ENCODE measurements around the gene MTUS2.

- TF ChIP-seq, protein P1, sequence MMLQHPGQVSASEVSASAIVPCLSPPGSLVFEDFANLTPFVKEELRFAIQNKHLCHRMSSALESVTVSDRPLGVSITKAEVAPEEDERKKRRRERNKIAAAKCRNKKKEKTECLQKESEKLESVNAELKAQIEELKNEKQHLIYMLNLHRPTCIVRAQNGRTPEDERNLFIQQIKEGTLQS (IDR thresholded peaks at IDR 0.05): no peak
- TF ChIP-seq, protein P2, sequence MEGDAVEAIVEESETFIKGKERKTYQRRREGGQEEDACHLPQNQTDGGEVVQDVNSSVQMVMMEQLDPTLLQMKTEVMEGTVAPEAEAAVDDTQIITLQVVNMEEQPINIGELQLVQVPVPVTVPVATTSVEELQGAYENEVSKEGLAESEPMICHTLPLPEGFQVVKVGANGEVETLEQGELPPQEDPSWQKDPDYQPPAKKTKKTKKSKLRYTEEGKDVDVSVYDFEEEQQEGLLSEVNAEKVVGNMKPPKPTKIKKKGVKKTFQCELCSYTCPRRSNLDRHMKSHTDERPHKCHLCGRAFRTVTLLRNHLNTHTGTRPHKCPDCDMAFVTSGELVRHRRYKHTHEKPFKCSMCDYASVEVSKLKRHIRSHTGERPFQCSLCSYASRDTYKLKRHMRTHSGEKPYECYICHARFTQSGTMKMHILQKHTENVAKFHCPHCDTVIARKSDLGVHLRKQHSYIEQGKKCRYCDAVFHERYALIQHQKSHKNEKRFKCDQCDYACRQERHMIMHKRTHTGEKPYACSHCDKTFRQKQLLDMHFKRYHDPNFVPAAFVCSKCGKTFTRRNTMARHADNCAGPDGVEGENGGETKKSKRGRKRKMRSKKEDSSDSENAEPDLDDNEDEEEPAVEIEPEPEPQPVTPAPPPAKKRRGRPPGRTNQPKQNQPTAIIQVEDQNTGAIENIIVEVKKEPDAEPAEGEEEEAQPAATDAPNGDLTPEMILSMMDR (IDR thresholded peaks at IDR 0.05; ENCODE audit: low read depth, low read length, missing input control): no peak
- no peak for TF ChIP-seq REST (IDR thresholded peaks at IDR 0.05)
- no peak for TF ChIP-seq JUND (IDR thresholded peaks at IDR 0.05)
- TF ChIP-seq YY1 (IDR thresholded peaks at IDR 0.05): no peak
- TF ChIP-seq RAD21 (IDR thresholded peaks at IDR 0.05): no peak
- TF ChIP-seq, protein P3, sequence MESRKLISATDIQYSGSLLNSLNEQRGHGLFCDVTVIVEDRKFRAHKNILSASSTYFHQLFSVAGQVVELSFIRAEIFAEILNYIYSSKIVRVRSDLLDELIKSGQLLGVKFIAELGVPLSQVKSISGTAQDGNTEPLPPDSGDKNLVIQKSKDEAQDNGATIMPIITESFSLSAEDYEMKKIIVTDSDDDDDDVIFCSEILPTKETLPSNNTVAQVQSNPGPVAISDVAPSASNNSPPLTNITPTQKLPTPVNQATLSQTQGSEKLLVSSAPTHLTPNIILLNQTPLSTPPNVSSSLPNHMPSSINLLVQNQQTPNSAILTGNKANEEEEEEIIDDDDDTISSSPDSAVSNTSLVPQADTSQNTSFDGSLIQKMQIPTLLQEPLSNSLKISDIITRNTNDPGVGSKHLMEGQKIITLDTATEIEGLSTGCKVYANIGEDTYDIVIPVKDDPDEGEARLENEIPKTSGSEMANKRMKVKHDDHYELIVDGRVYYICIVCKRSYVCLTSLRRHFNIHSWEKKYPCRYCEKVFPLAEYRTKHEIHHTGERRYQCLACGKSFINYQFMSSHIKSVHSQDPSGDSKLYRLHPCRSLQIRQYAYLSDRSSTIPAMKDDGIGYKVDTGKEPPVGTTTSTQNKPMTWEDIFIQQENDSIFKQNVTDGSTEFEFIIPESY (IDR thresholded peaks at IDR 0.05): no peak
- no peak for TF ChIP-seq HNF4A (conservative IDR thresholded peaks at IDR 0.05)
- no peak for TF ChIP-seq GABPA (IDR thresholded peaks at IDR 0.05 in 1 of 2, conservative IDR thresholded peaks at IDR 0.05 in 1 of 2)
- TF ChIP-seq RXRA (IDR thresholded peaks at IDR 0.05): no peak
- TF ChIP-seq FOXA1 (IDR thresholded peaks at IDR 0.05): no peak
- no peak for TF ChIP-seq TAF1 (conservative IDR thresholded peaks at IDR 0.05)
- no peak for TF ChIP-seq SP1 (IDR thresholded peaks at IDR 0.05)
- TF ChIP-seq HNF4G (IDR thresholded peaks at IDR 0.05): no peak
Measured at GRCh38 chr13:29452773-29453616, 632.9 kb downstream of the MTUS2 start.
